ENCODE results near the gene TMPRSS11B. TPM values are rescaled to one million over a fixed set of nuclear protein-coding genes. Genes with fewer than 3 reads are reported as not detected.

TMPRSS11B gene
- polyA plus RNA-seq, 1 donor (not counting 4 experiments of a cell fraction or from before 2014, with no cell fraction given): 0.58 TPM

DNA sequence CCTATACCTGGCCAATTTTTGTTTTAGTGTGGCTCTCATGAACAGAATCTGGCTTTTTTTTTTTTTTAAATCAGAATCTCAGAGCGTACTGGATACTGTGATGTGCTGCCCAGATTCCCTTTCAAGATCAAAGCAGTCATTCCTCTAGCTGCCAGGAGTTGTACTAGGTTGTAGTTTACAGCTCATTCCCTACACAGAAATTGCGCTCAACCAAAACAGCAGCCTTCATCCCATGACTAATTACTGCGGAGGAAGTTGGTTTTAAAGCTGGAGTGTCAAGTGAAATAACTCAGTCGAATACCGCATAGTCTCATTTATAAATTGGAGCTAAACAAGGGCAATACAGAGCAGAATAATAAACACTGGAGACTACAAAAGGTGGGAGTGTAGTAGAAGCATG lies 12.2 kb upstream of the TMPRSS11B start:
- H3K4me2 ChIP-seq (ENCODE audit: control insufficient read depth, extremely low read depth, insufficient read depth, low read depth, low read length): no peak overlapping the region
- H3K27me3 ChIP-seq (ENCODE audit: control insufficient read depth, extremely low read depth, insufficient read depth, low read length): no peaks in the 10 kb centered on the region
- no peak overlapping the region for H3K9ac ChIP-seq (ENCODE audit: control insufficient read depth, extremely low read depth, insufficient read depth, low read length)
- no peaks in the 10 kb centered on the region for H3K9me1 ChIP-seq (ENCODE audit: control insufficient read depth, extremely low read depth, insufficient read depth, low read length)
- H3K27ac ChIP-seq (ENCODE audit: control insufficient read depth, insufficient read depth, low read length): no peak overlapping the region
- TF ChIP-seq EZH2 (IDR thresholded peaks at IDR 0.05; ENCODE audit: low read length) (no peak), CTCF (optimal IDR thresholded peaks at IDR 0.05 in 1 of 3, IDR thresholded peaks at IDR 0.05 in 1 of 3, conservative IDR thresholded peaks at IDR 0.05 in 1 of 3; ENCODE audit: extremely low read depth in 1 of 3, insufficient read depth in 2 of 3, low read length in 3 of 3) (no peak)
- H2AFZ ChIP-seq (ENCODE audit: control insufficient read depth, low read length): no peak overlapping the region
- H3K4me1 ChIP-seq (ENCODE audit: control insufficient read depth, extremely low read depth, insufficient read depth, low read length): no peaks in the 10 kb centered on the region
- H3K9me3 ChIP-seq (ENCODE audit: control insufficient read depth, low read depth, low read length): no peaks in the 10 kb centered on the region
- no peak overlapping the region for H3K4me3 ChIP-seq (ENCODE audit: control insufficient read depth in 2 of 3, extremely low read depth in 1 of 3, insufficient read depth in 2 of 3, low read depth in 1 of 3, low read length in 3 of 3)
- no peak for FAIRE-seq
- no peaks in the 10 kb centered on the region for H3K79me2 ChIP-seq (ENCODE audit: control insufficient read depth, insufficient read depth, low read length)
- H3K36me3 ChIP-seq (ENCODE audit: control insufficient read depth in 2 of 2, extremely low read depth in 1 of 2, insufficient read depth in 2 of 2, low read length in 2 of 2): no peaks in the 10 kb centered on the region
- dilution Hi-C loops (cut with MboI; ENCODE audit: extremely low pct_ligation_motif_present, low sequenced_read_pairs): no loop called here
- no peak for DNase-seq (ENCODE audit: low read depth, low spot score)
- H4K20me1 ChIP-seq (ENCODE audit: control insufficient read depth, extremely low read depth, insufficient read depth, low read length): no peaks in the 10 kb centered on the region

- Histone ChIP-seq H4K20me1 (ENCODE audit: control insufficient read depth, extremely low read depth, insufficient read depth, low read length) (no peaks in the 10 kb centered on the region), H3K4me2 (ENCODE audit: control insufficient read depth, extremely low read depth, insufficient read depth, low read depth, low read length) (no peak overlapping the region), H3K4me1 (ENCODE audit: control insufficient read depth, extremely low read depth, insufficient read depth, low read length) (no peaks in the 10 kb centered on the region), H3K27ac (ENCODE audit: control insufficient read depth, insufficient read depth, low read length) (no peak overlapping the region), H3K9me1 (ENCODE audit: control insufficient read depth, extremely low read depth, insufficient read depth, low read length) (no peaks in the 10 kb centered on the region), H3K9me3 (ENCODE audit: control insufficient read depth, low read depth, low read length) (no peaks in the 10 kb centered on the region), H3K4me3 (ENCODE audit: control insufficient read depth in 2 of 3, extremely low read depth in 1 of 3, insufficient read depth in 2 of 3, low read depth in 1 of 3, low read length in 3 of 3) (no peak overlapping the region), H2AFZ (ENCODE audit: control insufficient read depth, low read length) (no peak overlapping the region), H3K9ac (ENCODE audit: control insufficient read depth, extremely low read depth, insufficient read depth, low read length) (no peak overlapping the region), H3K36me3 (ENCODE audit: control insufficient read depth in 2 of 2, extremely low read depth in 1 of 2, insufficient read depth in 2 of 2, low read length in 2 of 2) (no peaks in the 10 kb centered on the region), H3K27me3 (ENCODE audit: control insufficient read depth, extremely low read depth, insufficient read depth, low read length) (no peaks in the 10 kb centered on the region), H3K79me2 (ENCODE audit: control insufficient read depth, insufficient read depth, low read length) (no peaks in the 10 kb centered on the region)
- no peak for TF ChIP-seq CTCF (optimal IDR thresholded peaks at IDR 0.05 in 1 of 3, IDR thresholded peaks at IDR 0.05 in 1 of 3, conservative IDR thresholded peaks at IDR 0.05 in 1 of 3; ENCODE audit: extremely low read depth in 1 of 3, insufficient read depth in 2 of 3, low read length in 3 of 3)
- TF ChIP-seq EZH2 (IDR thresholded peaks at IDR 0.05; ENCODE audit: low read length): no peak
- DNase-seq (ENCODE audit: low read depth, low spot score) (no peak), FAIRE-seq (no peak)
- dilution Hi-C loops (cut with MboI; ENCODE audit: extremely low pct_ligation_motif_present, low sequenced_read_pairs): no loop called here
These were observed 10.8 kb upstream of the TMPRSS11B start for GRCh38 chr4:68256284-68256683.
